ENCODE results near the gene OR5AU1. TPM values are rescaled to one million over a fixed set of nuclear protein-coding genes. Genes with fewer than 3 reads are reported as not detected.
A peak's percentile ranks its signal among the peaks of the same experiment; 100 is the strongest.
"Not testable (repeated sequence)": the region's sequence is repeated elsewhere in the genome, so short reads cannot be mapped to it uniquely, and the experiment has no call there.

Gene OR5AU1
- total RNA-seq, 2 experiments from 2014 or later = 0.07 TPM; not detected in 1

DNA sequence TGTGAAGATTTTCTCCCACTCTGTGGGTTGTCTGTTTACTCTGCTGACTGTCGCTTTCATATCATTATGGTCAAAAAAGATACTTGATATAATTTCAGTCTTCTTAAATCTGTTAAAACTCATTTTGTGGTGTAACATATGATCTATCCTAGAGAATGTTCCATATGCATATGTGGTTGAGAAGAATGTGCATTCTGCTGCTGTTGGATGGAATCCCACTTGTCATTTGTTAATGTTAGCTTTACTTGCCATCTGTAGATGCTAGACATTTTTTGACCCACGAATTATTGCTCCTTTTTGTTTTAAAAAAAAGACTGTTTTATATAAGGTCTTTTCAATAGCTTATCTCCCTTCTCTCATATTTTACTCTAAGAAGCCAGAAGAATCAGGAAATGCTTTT lies 26.3 kb upstream of the OR5AU1 start:
- no peak for ATAC-seq

DNA sequence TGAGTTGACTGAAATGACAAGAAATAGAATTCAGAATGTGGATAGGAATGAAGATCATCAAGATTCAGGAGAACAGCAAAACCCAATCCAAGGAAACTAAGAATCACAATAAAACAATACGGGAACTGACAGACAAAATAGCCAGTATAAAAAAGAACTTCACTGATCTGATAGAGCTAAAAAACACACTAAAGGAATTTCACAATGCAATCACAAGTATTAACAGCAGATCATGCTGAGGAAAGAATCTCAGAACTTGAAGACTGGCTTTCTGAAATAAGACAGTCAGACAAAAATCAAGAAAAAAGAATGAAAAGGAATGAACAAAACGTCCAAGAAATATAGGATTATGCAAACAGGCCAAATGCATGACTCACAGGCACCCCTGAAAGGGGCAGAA lies 15.3 kb upstream of the OR5AU1 start:
- ChIA-PET POLR2A (no interaction called here), CTCF (no interaction called here)
- Mint-ChIP-seq H3K9me3 (no peaks in the 10 kb centered on the region), H3K27me3 (peaks cover 12% of the 10 kb centered on the region), H3K27ac (no peak overlapping the region), H3K4me1 (ENCODE audit: low read depth) (no peaks in the 10 kb centered on the region), H3K36me3 (ENCODE audit: low read depth) (no peaks in the 10 kb centered on the region), H3K4me3 (no peak overlapping the region)
- no peak for ATAC-seq
- TF ChIP-seq, protein P1, sequence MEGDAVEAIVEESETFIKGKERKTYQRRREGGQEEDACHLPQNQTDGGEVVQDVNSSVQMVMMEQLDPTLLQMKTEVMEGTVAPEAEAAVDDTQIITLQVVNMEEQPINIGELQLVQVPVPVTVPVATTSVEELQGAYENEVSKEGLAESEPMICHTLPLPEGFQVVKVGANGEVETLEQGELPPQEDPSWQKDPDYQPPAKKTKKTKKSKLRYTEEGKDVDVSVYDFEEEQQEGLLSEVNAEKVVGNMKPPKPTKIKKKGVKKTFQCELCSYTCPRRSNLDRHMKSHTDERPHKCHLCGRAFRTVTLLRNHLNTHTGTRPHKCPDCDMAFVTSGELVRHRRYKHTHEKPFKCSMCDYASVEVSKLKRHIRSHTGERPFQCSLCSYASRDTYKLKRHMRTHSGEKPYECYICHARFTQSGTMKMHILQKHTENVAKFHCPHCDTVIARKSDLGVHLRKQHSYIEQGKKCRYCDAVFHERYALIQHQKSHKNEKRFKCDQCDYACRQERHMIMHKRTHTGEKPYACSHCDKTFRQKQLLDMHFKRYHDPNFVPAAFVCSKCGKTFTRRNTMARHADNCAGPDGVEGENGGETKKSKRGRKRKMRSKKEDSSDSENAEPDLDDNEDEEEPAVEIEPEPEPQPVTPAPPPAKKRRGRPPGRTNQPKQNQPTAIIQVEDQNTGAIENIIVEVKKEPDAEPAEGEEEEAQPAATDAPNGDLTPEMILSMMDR (IDR thresholded peaks at IDR 0.05) = no peak
- no peak for DNase-seq
- intact Hi-C loops (cut with micrococcal nuclease) = no loop called here

More for the DNA sequence above, 26.3 kb upstream of the OR5AU1 start:
- CTCF ChIA-PET = no interaction called here
- H3K9me3 Mint-ChIP-seq = peaks cover 3% of the 10 kb centered on the region
- DNase-seq = no peak
- no peak overlapping the region for H3K4me3 Mint-ChIP-seq
- H3K27ac Mint-ChIP-seq = no peak overlapping the region
- H3K27me3 Mint-ChIP-seq = peaks cover 5% of the 10 kb centered on the region
- intact Hi-C loops (cut with micrococcal nuclease) = no loop called here
- TF ChIP-seq, protein P1 (IDR thresholded peaks at IDR 0.05) = no peak
- H3K36me3 Mint-ChIP-seq (ENCODE audit: low read depth) = no peaks in the 10 kb centered on the region
- no peaks in the 10 kb centered on the region for H3K4me1 Mint-ChIP-seq (ENCODE audit: low read depth)
- POLR2A ChIA-PET = interaction anchor here (0.9 kb wide), 1 partner anchor 16 kb away, joined by 3 read pairs; no protein-coding TSS in a partner anchor

DNA sequence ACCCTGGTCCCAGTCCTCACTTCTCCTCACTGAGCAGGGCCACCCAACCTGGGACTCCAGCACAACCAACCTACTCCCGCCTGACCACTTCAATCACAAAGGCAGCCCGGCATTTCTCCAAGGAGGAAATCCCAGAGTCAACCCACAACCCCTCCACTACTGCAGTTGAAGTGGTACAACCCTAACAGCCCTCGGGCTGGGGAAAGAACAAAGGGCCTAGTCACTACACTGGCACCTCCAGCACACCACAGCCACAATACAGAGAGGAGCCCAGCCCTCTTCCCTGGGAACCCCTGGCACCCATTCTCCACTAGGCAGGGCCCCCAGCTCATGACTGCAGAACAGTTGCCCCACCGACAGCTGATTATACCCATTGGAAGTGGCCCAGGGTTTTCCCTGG lies 13.7 kb upstream of the OR5AU1 start:
- intact Hi-C loops (cut with micrococcal nuclease) = no loop called here
- ATAC-seq (no peak), DNase-seq (no peak)
- Mint-ChIP-seq H3K27ac (no peak overlapping the region), H3K4me3 (no peak overlapping the region), H3K27me3 (peaks cover 14% of the 10 kb centered on the region), H3K9me3 (no peaks in the 10 kb centered on the region), H3K4me1 (ENCODE audit: low read depth) (no peaks in the 10 kb centered on the region), H3K36me3 (ENCODE audit: low read depth) (no peaks in the 10 kb centered on the region)
- ChIA-PET POLR2A (interaction anchor here (0.7 kb wide), 1 partner anchor 21 kb away, joined by 3 read pairs; no protein-coding TSS in a partner anchor), CTCF (no interaction called here)
- TF ChIP-seq, protein P1 (IDR thresholded peaks at IDR 0.05) = no peak

DNA sequence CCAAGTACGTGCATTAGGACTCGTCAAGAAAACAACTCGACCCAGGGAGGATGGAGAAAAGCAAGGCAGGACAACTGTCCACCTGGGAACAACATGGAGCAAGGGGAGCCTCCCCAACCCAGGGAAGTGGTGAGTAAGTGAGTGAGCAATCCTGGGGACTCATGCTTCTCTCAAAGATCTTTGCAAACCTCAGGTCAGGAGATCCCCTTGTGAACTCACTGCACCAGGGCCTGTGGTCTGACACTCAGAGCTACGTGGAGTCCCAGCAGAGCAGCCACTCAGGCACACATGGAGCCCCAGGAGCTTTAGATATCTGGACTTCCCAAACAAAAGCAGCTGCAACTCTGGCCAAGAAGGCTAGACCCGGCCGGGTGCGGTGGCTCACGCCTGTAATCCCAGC lies 12.2 kb upstream of the OR5AU1 start:
- H3K27ac Mint-ChIP-seq = no peak overlapping the region
- H3K9me3 Mint-ChIP-seq = no peaks in the 10 kb centered on the region
- peak; percentile 24 for ATAC-seq
- intact Hi-C loops (cut with micrococcal nuclease) = no loop called here
- POLR2A ChIA-PET = no interaction called here
- H3K36me3 Mint-ChIP-seq (ENCODE audit: low read depth) = no peaks in the 10 kb centered on the region
- TF ChIP-seq, protein P1 (IDR thresholded peaks at IDR 0.05) = no peak
- no peak overlapping the region for H3K4me3 Mint-ChIP-seq
- peaks cover 14% of the 10 kb centered on the region for H3K27me3 Mint-ChIP-seq
- DNase-seq = peak; percentile 11
- no peaks in the 10 kb centered on the region for H3K4me1 Mint-ChIP-seq (ENCODE audit: low read depth)
- CTCF ChIA-PET = no interaction called here

DNA sequence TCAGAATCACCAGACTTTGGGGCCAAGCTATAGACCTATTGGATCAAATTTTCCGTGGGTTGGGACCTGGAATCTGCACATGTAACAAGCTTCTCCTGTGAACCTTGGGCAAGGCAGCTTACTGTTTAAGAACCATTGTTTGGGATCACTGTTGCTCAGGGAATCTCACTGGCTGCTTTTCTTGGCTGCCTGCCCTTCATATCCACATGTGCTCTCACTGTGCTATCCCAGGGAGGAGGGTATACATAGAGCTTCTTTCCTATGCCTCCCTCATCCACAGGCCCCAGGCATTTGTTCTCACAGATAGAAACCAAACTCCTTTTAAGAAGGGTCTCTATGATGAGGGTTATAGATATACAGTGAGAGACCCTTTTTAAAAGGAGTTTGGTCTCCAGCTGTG lies 9.8 kb upstream of the OR5AU1 start:
- H3K36me3 Mint-ChIP-seq (ENCODE audit: low read depth); DNase-seq; POLR2A ChIA-PET; H3K4me1 Mint-ChIP-seq (ENCODE audit: low read depth); H3K4me3 Mint-ChIP-seq; H3K27me3 Mint-ChIP-seq; intact Hi-C loops (cut with micrococcal nuclease); H3K9me3 Mint-ChIP-seq; ATAC-seq; H3K27ac Mint-ChIP-seq: not testable (repeated sequence)
- CTCF ChIA-PET = interaction anchor here (0.8 to 1.3 kb wide), 2 partner anchors 30 to 151 kb away, joined by 3 read pairs; no protein-coding TSS in a partner anchor

DNA sequence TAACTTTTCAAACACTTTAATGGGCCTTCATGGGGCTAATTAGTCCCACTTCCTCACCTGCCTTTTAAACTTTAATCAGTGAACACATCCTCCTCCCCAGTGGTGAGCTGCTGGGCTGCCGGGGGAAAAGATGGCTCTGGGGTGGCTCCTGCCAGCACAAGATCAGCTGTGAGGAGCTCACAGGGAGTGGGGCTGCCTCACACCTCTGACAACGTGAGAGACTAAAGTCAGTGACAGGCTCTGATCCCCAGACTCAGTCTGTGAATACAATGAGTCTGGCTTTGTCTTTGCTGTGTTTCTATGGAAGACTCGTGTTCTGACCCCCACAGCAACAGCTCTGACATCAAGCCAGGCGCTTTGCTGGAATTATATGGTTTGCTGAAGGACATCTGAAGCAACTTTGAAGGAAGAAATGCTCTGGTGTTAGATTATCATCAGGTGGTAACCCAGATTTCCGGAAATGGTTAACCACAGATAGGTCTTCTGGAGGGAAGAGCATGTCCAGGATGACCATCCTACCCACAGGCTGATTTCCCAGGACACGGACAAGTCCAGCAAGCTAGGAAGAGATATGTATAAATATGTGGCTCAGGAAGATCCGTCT lies 9.2 kb upstream of the OR5AU1 start:
- CTCF ChIA-PET = interaction anchor here (0.8 kb wide), 1 partner anchor 151 kb away, joined by 3 read pairs; no protein-coding TSS in a partner anchor

More for the DNA sequence above, 9.2 kb upstream of the OR5AU1 start:
- intact Hi-C loops (cut with micrococcal nuclease); H3K27ac Mint-ChIP-seq; H3K27me3 Mint-ChIP-seq; ATAC-seq; H3K36me3 Mint-ChIP-seq (ENCODE audit: low read depth); H3K4me1 Mint-ChIP-seq (ENCODE audit: low read depth); H3K9me3 Mint-ChIP-seq; DNase-seq; POLR2A ChIA-PET; H3K4me3 Mint-ChIP-seq: not testable (repeated sequence)

All from activated CD8-positive, alpha-beta T cell treated with anti-CD3 and anti-CD28 coated beads for 36 hours (primary cell).